OCI-LY1 (cell line): ENCODE results near the gene SLC13A2.
"Not testable (repeated sequence)": the region's sequence is repeated elsewhere in the genome, so short reads cannot be mapped to it uniquely, and the experiment has no call there.

Source experiments
- H2AFZ ChIP-seq: fragments of 200-600 bp; sonication (generic), shearing (Covaris generic); 2 replicates; pipeline ENCODE4 v1.6.0; 2014; ENCODE audit warnings: antibody characterized with exemption, mild to moderate bottlenecking, low read length
- H3F3A ChIP-seq: fragments of 200-600 bp; sonication (generic), shearing (Covaris generic); 2 replicates; pipeline ENCODE4 v1.6.0; 2014; ENCODE audit warnings: mild to moderate bottlenecking, antibody characterized with exemption, low read length, moderate library complexity; ENCODE audit not compliant: insufficient read depth
- H3K27ac ChIP-seq: fragments of 200-600 bp; sonication (generic); 2 replicates; pipeline ENCODE4 v1.5.1; 2014; ENCODE audit warnings: low read length, mixed run types, mild to moderate bottlenecking, low read depth; ENCODE audit not compliant: poor library complexity, severe bottlenecking
- H3K27me3 ChIP-seq: fragments of 200-600 bp; sonication (generic); 2 replicates; pipeline ENCODE4 v1.6.0; 2014; ENCODE audit warnings: antibody characterized with exemption, mild to moderate bottlenecking, low read length, moderate library complexity; ENCODE audit not compliant: insufficient read depth
- H3K36me3 ChIP-seq: fragments of 200-600 bp; sonication (generic); 2 replicates; pipeline ENCODE4 v1.6.1; 2014; ENCODE audit warnings: mild to moderate bottlenecking, antibody characterized with exemption, low read length, moderate library complexity, mixed read lengths; ENCODE audit not compliant: insufficient read depth
- H3K4me1 ChIP-seq: fragments of 200-600 bp; sonication (generic); 2 replicates; pipeline ENCODE4 v1.5.1; 2014; ENCODE audit warnings: mild to moderate bottlenecking, low read length, moderate library complexity; ENCODE audit not compliant: insufficient read depth, severe bottlenecking
- H3K4me2 ChIP-seq: fragments of 200-600 bp; sonication (generic), shearing (Covaris generic); 2 replicates; pipeline ENCODE4 v1.6.1; 2014; ENCODE audit warnings: low read length
- H3K4me3 ChIP-seq: fragments of 200-600 bp; sonication (generic); 2 replicates; pipeline ENCODE4 v1.5.1; 2014; ENCODE audit warnings: low read length, low read depth, mild to moderate bottlenecking, mixed read lengths; ENCODE audit not compliant: poor library complexity, severe bottlenecking
- H3K79me2 ChIP-seq: fragments of 200-600 bp; shearing (Covaris generic); 2 replicates; pipeline ENCODE4 v1.6.1; 2016; ENCODE audit warnings: mixed run types, low read length, mixed read lengths; ENCODE audit not compliant: insufficient read depth
- H3K9ac ChIP-seq: fragments of 200-600 bp; sonication (generic), shearing (Covaris generic); 2 replicates; pipeline ENCODE4 v1.6.1; 2014; ENCODE audit warnings: mild to moderate bottlenecking, low read length, mixed read lengths
- H3K9me2 ChIP-seq: fragments of 200-600 bp; sonication (generic), shearing (Covaris generic); 2 replicates; pipeline ENCODE4 v1.6.1; 2014; ENCODE audit warnings: low read depth, mild to moderate bottlenecking, low read length, mixed read lengths
- H3K9me3 ChIP-seq: fragments of 200-600 bp; shearing (Covaris generic); 2 replicates; pipeline ENCODE4 v1.6.1; 2014; ENCODE audit warnings: low read length, mixed read lengths
- H4K20me1 ChIP-seq: fragments of 200-600 bp; sonication (generic), shearing (Covaris generic); 2 replicates; pipeline ENCODE4 v1.6.0; 2016; ENCODE audit warnings: mild to moderate bottlenecking, low read length; ENCODE audit not compliant: insufficient read depth
- CTCF ChIP-seq: fragments of 200-600 bp; sonication (generic), shearing (Covaris generic); IDR thresholded peaks from 2 replicates; pipeline ENCODE4 v1.5.1; 2017; ENCODE audit warnings: mild to moderate bottlenecking, antibody characterized with exemption, low read length, moderate library complexity, mixed read lengths
- EZH2 ChIP-seq: fragments of 200-600 bp; sonication (generic), shearing (Covaris generic); IDR thresholded peaks from 2 replicates; pipeline ENCODE4 v1.8.0; 2017; ENCODE audit warnings: borderline replicate concordance, mixed run types, mild to moderate bottlenecking, antibody characterized with exemption, low read length, moderate library complexity, mixed read lengths

SLC13A2 gene

GRCh38 chr17:28466001-28466400, 7.4 kb upstream of the SLC13A2 start:
- no peaks in the 10 kb centered on the region for H3K4me1 ChIP-seq
- no peaks in the 10 kb centered on the region for H3K79me2 ChIP-seq
- no peak overlapping the region for H3K4me3 ChIP-seq
- H4K20me1 ChIP-seq: no peaks in the 10 kb centered on the region
- TF ChIP-seq EZH2: no peak
- TF ChIP-seq CTCF: no peak
- H3F3A ChIP-seq: no peaks in the 10 kb centered on the region
- no peaks in the 10 kb centered on the region for H3K9me3 ChIP-seq
- no peaks in the 10 kb centered on the region for H3K9me2 ChIP-seq
- H3K36me3 ChIP-seq: no peaks in the 10 kb centered on the region
- H2AFZ ChIP-seq: no peak overlapping the region
- H3K27me3 ChIP-seq: no peaks in the 10 kb centered on the region
- H3K9ac ChIP-seq: no peak overlapping the region
- H3K4me2 ChIP-seq: no peak overlapping the region
- no peak overlapping the region for H3K27ac ChIP-seq

GRCh38 chr17:28466521-28467048, 6.9 kb upstream of the SLC13A2 start:
- no peak overlapping the region for H3K27ac ChIP-seq
- H2AFZ ChIP-seq: no peak overlapping the region
- H4K20me1 ChIP-seq: no peaks in the 10 kb centered on the region
- no peaks in the 10 kb centered on the region for H3K4me1 ChIP-seq
- H3K79me2 ChIP-seq: no peaks in the 10 kb centered on the region
- H3K4me2 ChIP-seq: no peak overlapping the region
- H3K9me3 ChIP-seq: no peaks in the 10 kb centered on the region
- TF ChIP-seq CTCF (no peak), EZH2 (no peak)
- no peaks in the 10 kb centered on the region for H3K27me3 ChIP-seq
- no peaks in the 10 kb centered on the region for H3K36me3 ChIP-seq
- no peaks in the 10 kb centered on the region for H3F3A ChIP-seq
- no peak overlapping the region for H3K4me3 ChIP-seq
- H3K9ac ChIP-seq: no peak overlapping the region
- H3K9me2 ChIP-seq: no peaks in the 10 kb centered on the region

GRCh38 chr17:28467456-28468025, 5.9 kb upstream of the SLC13A2 start:
- Histone ChIP-seq H3K4me3 (no peak overlapping the region), H3K36me3 (no peaks in the 10 kb centered on the region), H3K9me3 (no peaks in the 10 kb centered on the region), H3K9me2 (no peaks in the 10 kb centered on the region), H3K4me1 (no peaks in the 10 kb centered on the region), H3K27ac (no peak overlapping the region), H4K20me1 (no peaks in the 10 kb centered on the region), H3K4me2 (no peak overlapping the region), H2AFZ (no peak overlapping the region), H3F3A (no peaks in the 10 kb centered on the region), H3K79me2 (no peaks in the 10 kb centered on the region), H3K9ac (no peak overlapping the region), H3K27me3 (no peaks in the 10 kb centered on the region)
- TF ChIP-seq EZH2 (no peak), CTCF (no peak)

GRCh38 chr17:28468033-28468735, 5.3 kb upstream of the SLC13A2 start:
- H2AFZ ChIP-seq, H3K4me1 ChIP-seq, H3K9me3 ChIP-seq, H3F3A ChIP-seq, H3K27ac ChIP-seq, H3K4me2 ChIP-seq, H3K27me3 ChIP-seq, H3K9me2 ChIP-seq, H3K36me3 ChIP-seq, H4K20me1 ChIP-seq, H3K9ac ChIP-seq, H3K4me3 ChIP-seq, H3K79me2 ChIP-seq: not testable (repeated sequence)
